K562 (cell line): ENCODE data around the gene JUP. TPM values are rescaled to one million over a fixed set of nuclear protein-coding genes. Genes with fewer than 3 reads are reported as not detected.

Experiments
- ATAC-seq: fragments of 200-7000 bp; cut with Tn5 transposase; 3 replicates; pipeline ENCODE4 v1.9.1; 2020; ENCODE audit warnings: moderate library complexity
- BruUV-seq: library from RNA; stranded (reverse); fragments of 400-500 nt; replicated peaks from 2 replicates; lab custom pipeline; 2021; lab: Mats Ljungman, UMichigan
- CTCF ChIA-PET: fragments of 300-600 bp; formaldehyde crosslinking; extraction: SDS; loops from one replicate; lab custom pipeline; 2021; ENCODE audit warnings: low intra/inter-chr PET ratio; lab: Yijun Ruan, JAX
- POLR2A ChIA-PET: fragments of 300-600, 350-650 bp; sonication (Branson Sonifier 250); formaldehyde crosslinking; extraction: SDS; loops from one replicate; lab custom pipeline; 2021; ENCODE audit warnings: antibody characterized with exemption, inconsistent platforms; lab: Yijun Ruan, JAX
- DNase-seq, 4 experiments: peaks; one replicate each; pipeline versions ENCODE4 v3.0.0 to v3.0.0-alpha.2; 2011 to 2018; ENCODE audit warnings: low spot score in 3 of 4, mixed read lengths in 3 of 4; ENCODE audit errors: extremely low read depth in 1 of 4
- FAIRE-seq: peaks from 2 replicates; lab custom pipeline; 2011; peaks lifted over from hg19 to GRCh38; lab: Jason Lieb, UNC
- H2AFZ ChIP-seq: 2 replicates; pipeline ENCODE4 v1.6.0; 2011; ENCODE audit warnings: low read depth, low read length, control low read depth, inconsistent platforms
- H3K27ac ChIP-seq: fragments of 200-600 bp; 3 replicates; pipeline ENCODE4 v1.8.0; 2011; ENCODE audit warnings: low read depth, mild to moderate bottlenecking, control low read depth, inconsistent platforms, low read length, moderate library complexity, mixed read lengths; ENCODE audit errors: extremely low read depth
- H3K27me3 ChIP-seq, 2 experiments: fragments of 300-600 bp in 1 of 2; 2 replicates in 1 of 2; 3 replicates in 1 of 2; pipeline versions ENCODE4 v1.6.0 to v1.8.0; 2011; ENCODE audit warnings: inconsistent platforms in 2 of 2, low read length in 2 of 2, mild to moderate bottlenecking in 1 of 2, mixed read lengths in 1 of 2, moderate library complexity in 1 of 2; ENCODE audit not compliant: control insufficient read depth in 2 of 2, insufficient read depth in 2 of 2
- H3K36me3 ChIP-seq: fragments of 300-600 bp; 3 replicates; pipeline ENCODE4 v1.8.0; 2011; ENCODE audit warnings: mild to moderate bottlenecking, low read length, inconsistent platforms; ENCODE audit not compliant: control insufficient read depth, insufficient read depth
- H3K4me1 ChIP-seq, 2 experiments: fragments of 200-600 bp in 1 of 2; replicated peaks in 1 of 2; 2 replicates in 1 of 2; 3 replicates in 1 of 2; pipeline versions ENCODE4 v1.5.1 to v1.8.0; 2011; ENCODE audit warnings: inconsistent platforms in 2 of 2, low read length in 2 of 2, mild to moderate bottlenecking in 1 of 2, mixed read lengths in 1 of 2, moderate library complexity in 1 of 2; ENCODE audit not compliant: control insufficient read depth in 2 of 2, insufficient read depth in 2 of 2
- H3K4me2 ChIP-seq: 2 replicates; pipeline ENCODE4 v1.6.1; 2011; ENCODE audit warnings: low read length, control low read depth, inconsistent platforms, mixed read lengths; ENCODE audit not compliant: insufficient read depth
- H3K4me3 ChIP-seq: fragments of 200-600 bp; sonication (generic), shearing (Covaris generic); 2 replicates; pipeline ENCODE4 v1.5.1; 2016; ENCODE audit warnings: control low read depth, inconsistent platforms
- H3K79me2 ChIP-seq: fragments of 200-600 bp; 3 replicates; pipeline ENCODE4 v1.8.0; 2011; ENCODE audit warnings: low read length, inconsistent platforms; ENCODE audit not compliant: control insufficient read depth, insufficient read depth
- H3K9ac ChIP-seq, 2 experiments: 2 replicates each; pipeline versions ENCODE4 v1.6.0 to v1.6.1; 2011; ENCODE audit warnings: low read depth in 2 of 2, low read length in 2 of 2, control low read depth in 1 of 2, inconsistent platforms in 1 of 2, mild to moderate bottlenecking in 1 of 2, mixed read lengths in 1 of 2; ENCODE audit not compliant: insufficient read depth in 1 of 2
- H3K9me1 ChIP-seq: one replicate; pipeline ENCODE4 v1.6.0; 2011; ENCODE audit warnings: inconsistent platforms, mild to moderate bottlenecking, low read length, moderate library complexity; ENCODE audit not compliant: control insufficient read depth, insufficient read depth
- H3K9me3 ChIP-seq: replicated peaks from 2 replicates; pipeline ENCODE4 v1.5.1; 2011; ENCODE audit warnings: low read depth, low read length, inconsistent platforms; ENCODE audit not compliant: control insufficient read depth, insufficient read depth
- H4K20me1 ChIP-seq: replicated peaks from 2 replicates; pipeline ENCODE4 v1.6.1; 2011; ENCODE audit warnings: low read length, inconsistent platforms, mixed read lengths; ENCODE audit not compliant: control insufficient read depth, insufficient read depth
- ARHGAP35 ChIP-seq: fragments of 450-650 bp; IDR thresholded peaks from 2 replicates; pipeline ENCODE4 v1.6.1; 2018; ENCODE audit not compliant: partially characterized antibody
- BRD4 ChIP-seq: fragments of 200-600 bp; sonication (generic); IDR thresholded peaks from 2 replicates; pipeline ENCODE4 v1.6.1; 2017; ENCODE audit warnings: inconsistent platforms
- C11orf30 ChIP-seq: fragments of 450-650 bp; IDR thresholded peaks from 2 replicates; pipeline ENCODE4 v1.6.1; 2016; ENCODE audit warnings: low read depth, mild to moderate bottlenecking
- CBFA2T2 ChIP-seq: fragments of 450-650 bp; conservative IDR thresholded peaks from 2 replicates; pipeline ENCODE4 v1.6.1; 2017; ENCODE audit warnings: mild to moderate bottlenecking
- CSDE1 ChIP-seq, 2 experiments: fragments of 450-650 bp; IDR thresholded peaks; 2 replicates each; pipeline ENCODE4 v1.6.1; 2016; ENCODE audit warnings: mild to moderate bottlenecking in 1 of 2
- ETV1 ChIP-seq: fragments of 450-650 bp; conservative IDR thresholded peaks from 2 replicates; pipeline ENCODE4 v1.6.1; 2016; ENCODE audit warnings: missing genetic modification characterization, control low read depth, low read depth, missing compliant biosample characterization
- KLF10 ChIP-seq: fragments of 250-450 bp; sonication (Bioruptor Pico); IDR thresholded peaks from 2 replicates; pipeline ENCODE4 v1.6.1; 2021; ENCODE audit warnings: matching md5 sums
- MTA3 ChIP-seq: fragments of 450-650 bp; formaldehyde crosslinking; IDR thresholded peaks from 2 replicates; pipeline ENCODE4 v1.6.1; 2017; ENCODE audit warnings: mild to moderate bottlenecking, borderline replicate concordance
- NFXL1 ChIP-seq: fragments of 450-650 bp; formaldehyde crosslinking; IDR thresholded peaks from 2 replicates; pipeline ENCODE4 v1.4.0; 2021; ENCODE audit warnings: mild to moderate bottlenecking
- TSC22D4 ChIP-seq: fragments of 450-650 bp; IDR thresholded peaks from 2 replicates; pipeline ENCODE4 v1.6.1; 2016; ENCODE audit warnings: missing genetic modification characterization, missing biosample characterization, control low read depth
- ZBTB33 ChIP-seq: sonication (generic); formaldehyde crosslinking; IDR thresholded peaks from 2 replicates; pipeline ENCODE4 v1.8.1; 2023; ENCODE audit warnings: mild to moderate bottlenecking, missing genetic modification reagents
- ZBTB8A ChIP-seq: fragments of 450-650 bp; IDR thresholded peaks from 2 replicates; pipeline ENCODE4 v1.6.1; 2018; ENCODE audit warnings: mild to moderate bottlenecking, moderate library complexity; ENCODE audit not compliant: partially characterized antibody
- ZEB2 ChIP-seq: fragments of 450-650 bp; IDR thresholded peaks from 2 replicates; pipeline ENCODE4 v1.6.1; 2016
- ZNF436 ChIP-seq: fragments of 250-450, 450-650 bp; sonication (Bioruptor Pico); formaldehyde crosslinking; IDR thresholded peaks from 2 replicates; pipeline ENCODE4 v1.7.0; 2020; ENCODE audit warnings: mild to moderate bottlenecking
- WGBS: fragments of 100-300 bp; shearing (Covaris generic); methylation state at CpG from one replicate; pipeline ENCODE4 v1.1.6; 2016; ENCODE audit warnings: low coverage, mixed read lengths; ENCODE audit not compliant: insufficient coverage; ENCODE audit errors: missing lambda C conversion rate; 5-methylcytosine and 5-hydroxymethylcytosine counted together
- in situ Hi-C: fragments of 300-500 bp; cut with MboI; formaldehyde crosslinking; loops from 4 replicates; pipeline ENCODE4 v1.15.0; 2018; ENCODE audit warnings: inconsistent platforms, mixed read lengths
- intact Hi-C: fragments of 100-400 bp; cut with micrococcal nuclease; formaldehyde crosslinking; loops from 2 replicates; pipeline ENCODE4 v1.14.2; 2022
- polyA plus RNA-seq, 8 experiments: library from polyadenylated mRNA; depleted of rRNA in 4 of 8; stranded (reverse) in 5 of 8; unstranded in 3 of 8; fragments of >200 nt; fragmentation: Nextera tagmentation in 2 of 8; fragmentation: Illumina TruSeq in 1 of 8; extraction: Ambion mirVana in 2 of 8; extraction: Trizol in 1 of 8; gene quantifications; 2 replicates each; pipeline versions ENCODE4 v1.2.1 to v1.2.3, GENCODE V29; 2011 to 2014; ENCODE audit warnings: inconsistent platforms in 1 of 8, missing spikeins in 1 of 8
- total RNA-seq, 7 experiments: library from RNA; depleted of rRNA in 6 of 7; stranded (reverse); fragments of >200 nt in 6 of 7; fragmentation: Illumina TruSeq in 2 of 7; extraction: Trizol in 2 of 7; gene quantifications; 2 replicates each; pipeline versions ENCODE4 v1.2.1 to v1.2.3, GENCODE V29; 2011 to 2021; ENCODE audit warnings: low replicate concordance in 1 of 7
- TF ChIP-seq, protein P1 (sequence below): sonication (generic); formaldehyde crosslinking; IDR thresholded peaks from 2 replicates; pipeline ENCODE4 v1.5.0; 2020; ENCODE audit warnings: missing genetic modification reagents
- TF ChIP-seq, protein P2 (sequence below): sonication (generic); formaldehyde crosslinking; IDR thresholded peaks from 2 replicates; pipeline ENCODE4 v1.8.1; 2023; ENCODE audit warnings: missing genetic modification reagents, mild to moderate bottlenecking, borderline replicate concordance

JUP gene
- total and polyA plus RNA-seq, 9 of the 15 experiments (the other 6 are each of a cell fraction or from before 2014, with no cell fraction given) = 6.4 to 177 (median 31.2) TPM

- POLR2A ChIA-PET = interaction anchor here (0.6 to 4.3 kb wide), 7 partner anchors 8 to 314 kb away, joined by 3 to 17 read pairs (median 3); partner anchors contain the start of genes EIF1 and JUP
- H3K4me1 ChIP-seq = peaks cover 44 to 52% of the 10 kb centered on the region in 2 experiments
- WGBS = 15% methylated on average over 11 of the region's 14 CpGs
- H2AFZ ChIP-seq = peak overlapping the region; percentile 86
- H3K4me2 ChIP-seq = peak overlapping the region; percentile 84
- H3K27ac ChIP-seq = peak overlapping the region; percentile 90
- H3K27me3 ChIP-seq = no peaks in the 10 kb centered on the region
- no peaks in the 10 kb centered on the region for H4K20me1 ChIP-seq
- DNase-seq (peak in 2 of 4 experiments; percentile 22 to 54), FAIRE-seq (no peak), ATAC-seq (peak; percentile 16)
- no TSS peak for BruUV-seq
- intact Hi-C loops = loop anchor here (1.0 kb wide), 1 partner anchor 10 kb away; no protein-coding TSS in a partner anchor
- H3K9ac ChIP-seq = peak overlapping the region; percentile 74 to 91
- H3K36me3 ChIP-seq = no peaks in the 10 kb centered on the region
- peak overlapping the region; percentile 23; the same call in 1 of the 2 replicates for H3K4me3 ChIP-seq
- CTCF ChIA-PET = no interaction called here
- in situ Hi-C loops = no loop called here
- no peaks in the 10 kb centered on the region for H3K9me3 ChIP-seq
- H3K79me2 ChIP-seq = no peaks in the 10 kb centered on the region
- no peaks in the 10 kb centered on the region for H3K9me1 ChIP-seq
- TF ChIP-seq C11orf30 (no peak), ZNF436 (CRISPR knock-in tag) (no peak), CBFA2T2 (no peak), NFXL1 (no peak), KLF10 (no peak), ARHGAP35 (no peak), BRD4 (no peak), ETV1 (tag) (peak; percentile 81), ZEB2 (no peak), ZBTB33 (CRISPR knock-in tag) (no peak), TSC22D4 (tag) (no peak), ZBTB8A (no peak), MTA3 (no peak), CSDE1 (IDR thresholded peaks at IDR 0.05) (no peak)
- TF ChIP-seq, protein P1, sequence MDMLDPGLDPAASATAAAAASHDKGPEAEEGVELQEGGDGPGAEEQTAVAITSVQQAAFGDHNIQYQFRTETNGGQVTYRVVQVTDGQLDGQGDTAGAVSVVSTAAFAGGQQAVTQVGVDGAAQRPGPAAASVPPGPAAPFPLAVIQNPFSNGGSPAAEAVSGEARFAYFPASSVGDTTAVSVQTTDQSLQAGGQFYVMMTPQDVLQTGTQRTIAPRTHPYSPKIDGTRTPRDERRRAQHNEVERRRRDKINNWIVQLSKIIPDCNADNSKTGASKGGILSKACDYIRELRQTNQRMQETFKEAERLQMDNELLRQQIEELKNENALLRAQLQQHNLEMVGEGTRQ = no peak
- TF ChIP-seq, protein P2, sequence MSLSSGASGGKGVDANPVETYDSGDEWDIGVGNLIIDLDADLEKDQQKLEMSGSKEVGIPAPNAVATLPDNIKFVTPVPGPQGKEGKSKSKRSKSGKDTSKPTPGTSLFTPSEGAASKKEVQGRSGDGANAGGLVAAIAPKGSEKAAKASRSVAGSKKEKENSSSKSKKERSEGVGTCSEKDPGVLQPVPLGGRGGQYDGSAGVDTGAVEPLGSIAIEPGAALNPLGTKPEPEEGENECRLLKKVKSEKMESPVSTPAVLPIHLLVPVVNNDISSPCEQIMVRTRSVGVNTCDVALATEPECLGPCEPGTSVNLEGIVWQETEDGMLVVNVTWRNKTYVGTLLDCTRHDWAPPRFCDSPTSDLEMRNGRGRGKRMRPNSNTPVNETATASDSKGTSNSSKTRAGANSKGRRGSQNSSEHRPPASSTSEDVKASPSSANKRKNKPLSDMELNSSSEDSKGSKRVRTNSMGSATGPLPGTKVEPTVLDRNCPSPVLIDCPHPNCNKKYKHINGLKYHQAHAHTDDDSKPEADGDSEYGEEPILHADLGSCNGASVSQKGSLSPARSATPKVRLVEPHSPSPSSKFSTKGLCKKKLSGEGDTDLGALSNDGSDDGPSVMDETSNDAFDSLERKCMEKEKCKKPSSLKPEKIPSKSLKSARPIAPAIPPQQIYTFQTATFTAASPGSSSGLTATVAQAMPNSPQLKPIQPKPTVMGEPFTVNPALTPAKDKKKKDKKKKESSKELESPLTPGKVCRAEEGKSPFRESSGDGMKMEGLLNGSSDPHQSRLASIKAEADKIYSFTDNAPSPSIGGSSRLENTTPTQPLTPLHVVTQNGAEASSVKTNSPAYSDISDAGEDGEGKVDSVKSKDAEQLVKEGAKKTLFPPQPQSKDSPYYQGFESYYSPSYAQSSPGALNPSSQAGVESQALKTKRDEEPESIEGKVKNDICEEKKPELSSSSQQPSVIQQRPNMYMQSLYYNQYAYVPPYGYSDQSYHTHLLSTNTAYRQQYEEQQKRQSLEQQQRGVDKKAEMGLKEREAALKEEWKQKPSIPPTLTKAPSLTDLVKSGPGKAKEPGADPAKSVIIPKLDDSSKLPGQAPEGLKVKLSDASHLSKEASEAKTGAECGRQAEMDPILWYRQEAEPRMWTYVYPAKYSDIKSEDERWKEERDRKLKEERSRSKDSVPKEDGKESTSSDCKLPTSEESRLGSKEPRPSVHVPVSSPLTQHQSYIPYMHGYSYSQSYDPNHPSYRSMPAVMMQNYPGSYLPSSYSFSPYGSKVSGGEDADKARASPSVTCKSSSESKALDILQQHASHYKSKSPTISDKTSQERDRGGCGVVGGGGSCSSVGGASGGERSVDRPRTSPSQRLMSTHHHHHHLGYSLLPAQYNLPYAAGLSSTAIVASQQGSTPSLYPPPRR (CRISPR knock-in tag) = no peak
These were observed 7.5 kb upstream of the JUP start for GRCh38 chr17:41793784-41794539.
